Measurements from ENCODE around the gene GLS.

DNA sequence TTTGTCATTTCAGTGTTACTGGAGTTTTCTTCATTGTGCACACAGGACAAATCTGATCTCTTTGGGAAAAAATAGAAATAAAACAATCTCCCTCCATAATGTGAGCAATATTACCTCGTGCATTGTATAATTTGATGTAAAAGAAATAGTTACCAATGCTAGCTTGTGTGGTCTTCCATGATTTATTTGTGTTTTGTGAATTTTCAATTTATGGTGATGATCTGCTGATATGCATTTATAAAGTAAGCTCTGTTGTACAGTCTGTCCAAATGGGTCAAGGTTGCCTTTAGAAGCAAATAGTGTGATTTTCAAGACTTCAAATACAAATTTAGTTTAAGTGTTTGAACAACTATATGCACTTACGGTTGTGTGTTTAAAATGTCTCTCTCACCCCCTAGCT is 82.5 kb downstream of the GLS start:
- TF ChIP-seq, protein P1, sequence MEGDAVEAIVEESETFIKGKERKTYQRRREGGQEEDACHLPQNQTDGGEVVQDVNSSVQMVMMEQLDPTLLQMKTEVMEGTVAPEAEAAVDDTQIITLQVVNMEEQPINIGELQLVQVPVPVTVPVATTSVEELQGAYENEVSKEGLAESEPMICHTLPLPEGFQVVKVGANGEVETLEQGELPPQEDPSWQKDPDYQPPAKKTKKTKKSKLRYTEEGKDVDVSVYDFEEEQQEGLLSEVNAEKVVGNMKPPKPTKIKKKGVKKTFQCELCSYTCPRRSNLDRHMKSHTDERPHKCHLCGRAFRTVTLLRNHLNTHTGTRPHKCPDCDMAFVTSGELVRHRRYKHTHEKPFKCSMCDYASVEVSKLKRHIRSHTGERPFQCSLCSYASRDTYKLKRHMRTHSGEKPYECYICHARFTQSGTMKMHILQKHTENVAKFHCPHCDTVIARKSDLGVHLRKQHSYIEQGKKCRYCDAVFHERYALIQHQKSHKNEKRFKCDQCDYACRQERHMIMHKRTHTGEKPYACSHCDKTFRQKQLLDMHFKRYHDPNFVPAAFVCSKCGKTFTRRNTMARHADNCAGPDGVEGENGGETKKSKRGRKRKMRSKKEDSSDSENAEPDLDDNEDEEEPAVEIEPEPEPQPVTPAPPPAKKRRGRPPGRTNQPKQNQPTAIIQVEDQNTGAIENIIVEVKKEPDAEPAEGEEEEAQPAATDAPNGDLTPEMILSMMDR (IDR thresholded peaks at IDR 0.05 in 4 of 5, conservative IDR thresholded peaks at IDR 0.05 in 1 of 5), result no peak
- TF ChIP-seq POLR2A (IDR thresholded peaks at IDR 0.05), result no peak

All from gastrocnemius medialis (tissue), 4 donors.